HL-60 (cell line): ENCODE data around the gene MEMO1.
"Not testable (repeated sequence)": the region's sequence is repeated elsewhere in the genome, so short reads cannot be mapped to it uniquely, and the experiment has no call there.

Experiments used
- DNase-seq, 2 experiments: peaks; one replicate each; pipeline ENCODE4 v3.0.0-alpha.2; 2010 to 2020; ENCODE audit warnings: low read depth in 1 of 2, low spot score in 1 of 2
- H3K27ac ChIP-seq: fragments of 250-450 bp; sonication (Bioruptor Pico); replicated peaks from 2 replicates; pipeline ENCODE4 v1.5.1; 2020; ENCODE audit warnings: mild to moderate bottlenecking, moderate library complexity
- H3K27me3 ChIP-seq: fragments of 250-450 bp; sonication (Bioruptor Pico); 2 replicates; pipeline ENCODE4 v1.5.1; 2021; ENCODE audit warnings: mild to moderate bottlenecking, moderate library complexity; ENCODE audit not compliant: insufficient read depth, poor library complexity, severe bottlenecking
- H3K4me3 ChIP-seq: replicated peaks from 2 replicates; pipeline ENCODE4 v1.5.1; 2011; ENCODE audit warnings: mild to moderate bottlenecking, control low read depth, low read length; ENCODE audit not compliant: insufficient read depth
- CTCF ChIP-seq: IDR thresholded peaks from one replicate; pipeline ENCODE4 v1.5.1; 2011; ENCODE audit warnings: low read length, control low read depth, inconsistent platforms; ENCODE audit not compliant: insufficient read depth
- GABPA ChIP-seq: IDR thresholded peaks from 2 replicates; pipeline ENCODE4 v1.6.1; 2012; ENCODE audit warnings: low read depth
- POLR2AphosphoS5 ChIP-seq: IDR thresholded peaks from 2 replicates; pipeline ENCODE4 v1.6.1; 2012; ENCODE audit warnings: low read depth
- REST ChIP-seq: IDR thresholded peaks from 2 replicates; pipeline ENCODE4 v1.6.1; 2012; ENCODE audit warnings: low read depth; ENCODE audit not compliant: insufficient replicate concordance
- SPI1 ChIP-seq: IDR thresholded peaks from 2 replicates; pipeline ENCODE4 v1.6.1; 2012; ENCODE audit warnings: low read depth, mild to moderate bottlenecking, borderline replicate concordance

MEMO1 gene

DNA sequence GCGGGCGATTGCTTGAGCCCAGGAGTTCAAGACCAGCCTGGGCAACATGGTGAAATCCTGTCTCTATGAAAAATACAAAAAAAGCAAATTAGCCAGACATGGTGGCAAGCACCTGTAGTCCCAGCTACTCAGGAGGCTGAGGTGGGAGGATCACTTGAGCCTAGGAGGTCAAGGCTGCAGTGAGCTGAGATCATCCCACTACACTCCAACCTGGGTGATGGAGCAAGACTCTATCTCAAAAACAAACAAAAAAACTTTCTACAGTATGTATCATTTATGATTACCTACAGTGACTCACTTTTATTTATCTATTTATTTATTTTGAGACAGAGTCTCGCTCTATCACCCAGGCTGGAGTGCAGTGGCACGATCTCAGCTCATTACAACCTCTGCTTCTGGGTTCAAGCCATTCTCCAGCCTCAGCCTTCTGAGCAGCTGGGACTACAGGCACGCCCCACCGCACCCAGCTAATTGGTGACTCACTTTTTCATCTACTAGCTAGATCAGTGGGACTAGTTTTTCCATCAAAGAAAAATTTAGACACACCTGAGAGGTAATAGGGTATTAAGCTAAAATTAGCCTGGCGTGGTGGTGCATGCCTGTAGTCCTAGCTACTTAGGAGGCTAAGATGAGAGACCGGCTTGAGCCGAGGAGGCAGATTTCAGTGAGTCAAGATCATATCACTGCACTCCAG lies 8.1 kb upstream of the MEMO1 start:
- not testable (repeated sequence) for H3K27ac ChIP-seq, DNase-seq, H3K4me3 ChIP-seq, H3K27me3 ChIP-seq

- H3K27ac ChIP-seq: peak overlapping the region; percentile 14; the same call in 1 of the 2 replicates
- TF ChIP-seq REST (no peak), CTCF (no peak), GABPA (no peak), POLR2AphosphoS5 (no peak), SPI1 (no peak)
These were observed 2.1 kb upstream of the MEMO1 start for GRCh38 chr2:32012872-32013271.

GRCh38 chr2:32011485-32011960 lies 715 bp upstream of the MEMO1 start:
- DNase-seq: peak in 1 of 2 experiments; percentile 19
- Histone ChIP-seq H3K4me3 (peak overlapping the region; percentile 50), H3K27me3 (no peaks in the 10 kb centered on the region), H3K27ac (peak overlapping the region; percentile 87)
- TF ChIP-seq SPI1: peak; percentile 86
- TF ChIP-seq GABPA: no peak

More at GRCh38 chr2:32012872-32013271, 2.1 kb upstream of the MEMO1 start:
- no peak for DNase-seq
- H3K4me3 ChIP-seq: no peak overlapping the region
- H3K27me3 ChIP-seq: no peaks in the 10 kb centered on the region

DNA sequence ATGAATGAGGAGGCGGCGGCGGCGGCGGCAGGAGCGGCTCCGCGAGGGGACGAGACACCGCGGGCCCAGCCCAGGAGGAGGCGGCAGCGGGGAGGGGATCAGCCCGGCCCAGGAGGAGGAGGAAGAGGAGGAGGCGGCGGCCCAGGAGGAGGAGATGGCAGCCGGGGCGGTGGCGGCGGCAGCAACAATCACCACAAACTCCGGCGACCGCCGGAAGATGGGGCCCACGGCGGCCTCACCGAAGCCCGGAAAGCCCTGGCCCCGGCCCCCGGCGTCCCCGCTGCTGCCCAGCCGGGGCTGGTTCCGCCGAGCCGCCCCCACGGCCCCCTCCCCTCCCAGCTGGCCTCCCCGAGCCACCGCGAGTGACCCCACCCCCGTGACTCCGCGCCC lies 533 bp downstream of the MEMO1 start:
- peak overlapping the region; percentile 27 for H3K4me3 ChIP-seq
- not testable (repeated sequence) for H3K27me3 ChIP-seq
- H3K27ac ChIP-seq: peak overlapping the region; percentile 70
- peak in 1 of 2 experiments; percentile 65 for DNase-seq

- DNase-seq: peak in 1 of 2 experiments; percentile 60
- Histone ChIP-seq H3K27ac (peak overlapping the region; percentile 93), H3K27me3 (no peaks in the 10 kb centered on the region), H3K4me3 (peak overlapping the region; percentile 87)
- TF ChIP-seq CTCF (no peak), SPI1 (peak; percentile 80; the same call in 1 of the 2 replicates), GABPA (no peak), POLR2AphosphoS5 (peak; percentile 44), REST (no peak)
These were observed 1.1 kb downstream of the MEMO1 start for GRCh38 chr2:32009516-32010256.
